NCI-H1105 treated with DMSO at 0.1 percent for 48 hours (cell line): Measurements from ENCODE around the gene UBE4A.
"Not testable (repeated sequence)": the region's sequence is repeated elsewhere in the genome, so short reads cannot be mapped to it uniquely, and the experiment has no call there.

Experiments
- DNase-seq: peaks from one replicate; lab custom pipeline; 2025; lab: John Stamatoyannopoulos, UW

Gene UBE4A

GRCh38 chr11:118401151-118401879 lies 41.9 kb downstream of the UBE4A start, which contains the start of gene ATP5MG:
Gene ATP5MG, plus strand, starts transcription at chr11:118401606. Its CDS starts 60 bp downstream, at chr11:118401666.
- DNase-seq = peak; percentile 100

GRCh38 chr11:118401880-118402590 lies 42.6 kb downstream of the UBE4A start:
- DNase-seq = no peak

GRCh38 chr11:118402594-118402993 lies 43.2 kb downstream of the UBE4A start:
- DNase-seq = not testable (repeated sequence)

- peak; percentile 84 for DNase-seq
Observed at GRCh38 chr11:118406599-118407166, 47.3 kb downstream of the UBE4A start.

- DNase-seq = no peak
Observed at GRCh38 chr11:118410055-118410745, 50.8 kb downstream of the UBE4A start.

- DNase-seq = no peak
Observed at GRCh38 chr11:118411530-118411929, 52.1 kb downstream of the UBE4A start.

GRCh38 chr11:118412921-118413320 lies 53.5 kb downstream of the UBE4A start:
- peak; percentile 17 for DNase-seq

- no peak for DNase-seq
Observed at GRCh38 chr11:118415062-118415738, 55.8 kb downstream of the UBE4A start.

GRCh38 chr11:118415739-118416068 lies 56.3 kb downstream of the UBE4A start:
- no peak for DNase-seq

GRCh38 chr11:118416900-118417299 lies 57.5 kb downstream of the UBE4A start:
- not testable (repeated sequence) for DNase-seq

GRCh38 chr11:118417801-118418200 lies 58.4 kb downstream of the UBE4A start:
- DNase-seq = no peak

- no peak for DNase-seq
Observed at GRCh38 chr11:118418766-118419165, 59.4 kb downstream of the UBE4A start.

- no peak for DNase-seq
Observed at GRCh38 chr11:118427707-118428106, 68.3 kb downstream of the UBE4A start.

GRCh38 chr11:118430956-118431355 lies 71.6 kb downstream of the UBE4A start:
- DNase-seq = no peak

GRCh38 chr11:118434123-118434552 lies 74.7 kb downstream of the UBE4A start:
- DNase-seq = peak; percentile 68

- DNase-seq = peak; percentile 66
Observed at GRCh38 chr11:118434553-118435289, 75.3 kb downstream of the UBE4A start.

GRCh38 chr11:118435290-118435892 lies 76.0 kb downstream of the UBE4A start:
- DNase-seq = peak; percentile 92

- peak; percentile 99 for DNase-seq
Observed at GRCh38 chr11:118435893-118436624, 76.7 kb downstream of the UBE4A start, which contains the start of gene KMT2A. Gene KMT2A, plus strand, starts transcription at chr11:118436492. Its CDS starts 21 bp downstream, at chr11:118436513.

GRCh38 chr11:118436639-118437207 lies 77.3 kb downstream of the UBE4A start:
- DNase-seq = peak; percentile 28
